Sigmoid colon (tissue), 4 donors: ENCODE measurements around the gene FBXW5.

Experiments used
- EP300 ChIP-seq, 4 donors: sonication (generic); formaldehyde crosslinking; IDR thresholded peaks; one replicate each; pipeline ENCODE4 v1.6.1; 2017; ENCODE audit warnings: antibody characterized with exemption in 4 of 4
- POLR2AphosphoS5 ChIP-seq, 4 donors: sonication (generic); formaldehyde crosslinking; IDR thresholded peaks; one replicate each; pipeline ENCODE4 v1.6.1; 2017; ENCODE audit warnings: antibody characterized with exemption in 4 of 4

DNA sequence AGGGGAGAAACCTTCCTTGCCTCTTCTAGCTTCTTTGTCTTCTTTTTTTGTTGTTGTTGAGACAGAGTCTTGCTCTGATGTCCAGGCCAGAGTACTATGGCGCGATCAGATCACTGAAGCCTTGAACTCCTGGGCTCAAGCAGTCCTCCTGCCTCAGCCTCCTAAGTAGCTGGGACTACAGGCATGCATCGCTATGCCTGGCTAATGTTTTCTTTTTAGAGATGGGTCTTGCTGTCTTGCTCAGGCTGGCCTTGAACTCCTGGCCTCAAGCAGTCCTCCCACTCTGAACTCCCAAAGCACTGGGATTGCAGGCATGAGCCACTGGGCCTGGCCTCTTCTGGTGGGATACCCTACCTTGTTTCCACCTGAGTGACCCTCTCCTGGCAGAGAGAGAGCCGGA is 44.3 kb upstream of the FBXW5 start:
- TF ChIP-seq POLR2AphosphoS5 (IDR thresholded peaks at IDR 0.05): no peak
- no peak for TF ChIP-seq EP300 (IDR thresholded peaks at IDR 0.05)
